ENCODE data around the gene SEMA6A. TPM values are rescaled to one million over a fixed set of nuclear protein-coding genes. Genes with fewer than 3 reads are reported as not detected.

Gene SEMA6A
- total and polyA plus RNA-seq, 4 donors, result 3.7 to 11.4 (median 5.6) TPM

DNA sequence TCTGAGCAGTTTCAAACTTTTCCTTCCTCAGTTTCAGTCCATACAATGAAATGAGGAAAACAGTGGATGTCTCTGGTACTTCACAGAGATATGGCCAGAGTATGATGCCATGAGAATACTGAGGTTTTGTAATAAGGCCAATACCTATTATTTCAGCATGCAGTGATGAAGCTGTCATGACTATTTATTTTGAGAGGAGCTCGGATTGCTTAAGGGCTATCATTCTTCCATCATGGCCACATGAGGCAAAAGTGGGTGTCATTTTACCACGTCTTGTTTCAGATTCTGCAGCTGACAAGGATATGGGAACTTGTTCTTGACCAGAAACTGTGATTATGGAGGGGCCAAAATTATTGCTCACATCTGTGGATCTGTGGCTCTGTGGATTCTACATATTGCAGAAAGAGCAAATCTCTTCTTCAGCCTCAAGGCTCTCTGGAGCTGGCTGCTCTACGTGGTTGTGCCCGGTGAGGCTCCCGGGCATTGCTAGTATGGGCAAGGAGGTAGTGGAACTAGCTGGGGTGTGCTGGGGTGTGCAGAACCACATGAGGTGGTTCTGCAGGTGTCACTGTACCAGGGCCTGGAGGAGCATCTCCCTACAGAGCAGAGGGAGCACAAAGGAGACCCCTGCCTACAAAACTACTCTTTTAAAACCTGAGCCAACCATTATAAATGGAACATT lies 180.3 kb downstream of the SEMA6A start:
- no peak for DNase-seq (ENCODE audit: low spot score)
- no peak overlapping the region for H3K27ac ChIP-seq (ENCODE audit: low read depth in 1 of 2, low read length in 2 of 2)
- TF ChIP-seq, protein P1, sequence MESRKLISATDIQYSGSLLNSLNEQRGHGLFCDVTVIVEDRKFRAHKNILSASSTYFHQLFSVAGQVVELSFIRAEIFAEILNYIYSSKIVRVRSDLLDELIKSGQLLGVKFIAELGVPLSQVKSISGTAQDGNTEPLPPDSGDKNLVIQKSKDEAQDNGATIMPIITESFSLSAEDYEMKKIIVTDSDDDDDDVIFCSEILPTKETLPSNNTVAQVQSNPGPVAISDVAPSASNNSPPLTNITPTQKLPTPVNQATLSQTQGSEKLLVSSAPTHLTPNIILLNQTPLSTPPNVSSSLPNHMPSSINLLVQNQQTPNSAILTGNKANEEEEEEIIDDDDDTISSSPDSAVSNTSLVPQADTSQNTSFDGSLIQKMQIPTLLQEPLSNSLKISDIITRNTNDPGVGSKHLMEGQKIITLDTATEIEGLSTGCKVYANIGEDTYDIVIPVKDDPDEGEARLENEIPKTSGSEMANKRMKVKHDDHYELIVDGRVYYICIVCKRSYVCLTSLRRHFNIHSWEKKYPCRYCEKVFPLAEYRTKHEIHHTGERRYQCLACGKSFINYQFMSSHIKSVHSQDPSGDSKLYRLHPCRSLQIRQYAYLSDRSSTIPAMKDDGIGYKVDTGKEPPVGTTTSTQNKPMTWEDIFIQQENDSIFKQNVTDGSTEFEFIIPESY (IDR thresholded peaks at IDR 0.05), result no peak
- TF ChIP-seq FOXA1 (IDR thresholded peaks at IDR 0.05) (no peak), RXRA (IDR thresholded peaks at IDR 0.05) (no peak), HNF4G (IDR thresholded peaks at IDR 0.05) (no peak), NR2F2 (IDR thresholded peaks at IDR 0.05) (no peak), JUND (IDR thresholded peaks at IDR 0.05) (no peak), EGR1 (IDR thresholded peaks at IDR 0.05; ENCODE audit: low read depth in 2 of 2) (no peak), RAD21 (IDR thresholded peaks at IDR 0.05) (no peak), YY1 (IDR thresholded peaks at IDR 0.05) (no peak), FOXA2 (IDR thresholded peaks at IDR 0.05) (no peak), TAF1 (conservative IDR thresholded peaks at IDR 0.05) (no peak), SP1 (IDR thresholded peaks at IDR 0.05) (no peak), HNF4A (conservative IDR thresholded peaks at IDR 0.05) (no peak)
- TF ChIP-seq, protein P2, sequence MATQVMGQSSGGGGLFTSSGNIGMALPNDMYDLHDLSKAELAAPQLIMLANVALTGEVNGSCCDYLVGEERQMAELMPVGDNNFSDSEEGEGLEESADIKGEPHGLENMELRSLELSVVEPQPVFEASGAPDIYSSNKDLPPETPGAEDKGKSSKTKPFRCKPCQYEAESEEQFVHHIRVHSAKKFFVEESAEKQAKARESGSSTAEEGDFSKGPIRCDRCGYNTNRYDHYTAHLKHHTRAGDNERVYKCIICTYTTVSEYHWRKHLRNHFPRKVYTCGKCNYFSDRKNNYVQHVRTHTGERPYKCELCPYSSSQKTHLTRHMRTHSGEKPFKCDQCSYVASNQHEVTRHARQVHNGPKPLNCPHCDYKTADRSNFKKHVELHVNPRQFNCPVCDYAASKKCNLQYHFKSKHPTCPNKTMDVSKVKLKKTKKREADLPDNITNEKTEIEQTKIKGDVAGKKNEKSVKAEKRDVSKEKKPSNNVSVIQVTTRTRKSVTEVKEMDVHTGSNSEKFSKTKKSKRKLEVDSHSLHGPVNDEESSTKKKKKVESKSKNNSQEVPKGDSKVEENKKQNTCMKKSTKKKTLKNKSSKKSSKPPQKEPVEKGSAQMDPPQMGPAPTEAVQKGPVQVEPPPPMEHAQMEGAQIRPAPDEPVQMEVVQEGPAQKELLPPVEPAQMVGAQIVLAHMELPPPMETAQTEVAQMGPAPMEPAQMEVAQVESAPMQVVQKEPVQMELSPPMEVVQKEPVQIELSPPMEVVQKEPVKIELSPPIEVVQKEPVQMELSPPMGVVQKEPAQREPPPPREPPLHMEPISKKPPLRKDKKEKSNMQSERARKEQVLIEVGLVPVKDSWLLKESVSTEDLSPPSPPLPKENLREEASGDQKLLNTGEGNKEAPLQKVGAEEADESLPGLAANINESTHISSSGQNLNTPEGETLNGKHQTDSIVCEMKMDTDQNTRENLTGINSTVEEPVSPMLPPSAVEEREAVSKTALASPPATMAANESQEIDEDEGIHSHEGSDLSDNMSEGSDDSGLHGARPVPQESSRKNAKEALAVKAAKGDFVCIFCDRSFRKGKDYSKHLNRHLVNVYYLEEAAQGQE (IDR thresholded peaks at IDR 0.05), result no peak
- TF ChIP-seq, protein P3, sequence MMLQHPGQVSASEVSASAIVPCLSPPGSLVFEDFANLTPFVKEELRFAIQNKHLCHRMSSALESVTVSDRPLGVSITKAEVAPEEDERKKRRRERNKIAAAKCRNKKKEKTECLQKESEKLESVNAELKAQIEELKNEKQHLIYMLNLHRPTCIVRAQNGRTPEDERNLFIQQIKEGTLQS (IDR thresholded peaks at IDR 0.05), result no peak
- TF ChIP-seq, protein P4, sequence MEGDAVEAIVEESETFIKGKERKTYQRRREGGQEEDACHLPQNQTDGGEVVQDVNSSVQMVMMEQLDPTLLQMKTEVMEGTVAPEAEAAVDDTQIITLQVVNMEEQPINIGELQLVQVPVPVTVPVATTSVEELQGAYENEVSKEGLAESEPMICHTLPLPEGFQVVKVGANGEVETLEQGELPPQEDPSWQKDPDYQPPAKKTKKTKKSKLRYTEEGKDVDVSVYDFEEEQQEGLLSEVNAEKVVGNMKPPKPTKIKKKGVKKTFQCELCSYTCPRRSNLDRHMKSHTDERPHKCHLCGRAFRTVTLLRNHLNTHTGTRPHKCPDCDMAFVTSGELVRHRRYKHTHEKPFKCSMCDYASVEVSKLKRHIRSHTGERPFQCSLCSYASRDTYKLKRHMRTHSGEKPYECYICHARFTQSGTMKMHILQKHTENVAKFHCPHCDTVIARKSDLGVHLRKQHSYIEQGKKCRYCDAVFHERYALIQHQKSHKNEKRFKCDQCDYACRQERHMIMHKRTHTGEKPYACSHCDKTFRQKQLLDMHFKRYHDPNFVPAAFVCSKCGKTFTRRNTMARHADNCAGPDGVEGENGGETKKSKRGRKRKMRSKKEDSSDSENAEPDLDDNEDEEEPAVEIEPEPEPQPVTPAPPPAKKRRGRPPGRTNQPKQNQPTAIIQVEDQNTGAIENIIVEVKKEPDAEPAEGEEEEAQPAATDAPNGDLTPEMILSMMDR (IDR thresholded peaks at IDR 0.05; ENCODE audit: low read depth, low read length, missing input control), result no peak
- 95% methylated on average over 5 of the region's 5 CpGs for WGBS
- no peaks in the 10 kb centered on the region for H3K36me3 ChIP-seq (ENCODE audit: control insufficient read depth in 4 of 4, insufficient read depth in 3 of 4, low read depth in 1 of 4, low read length in 3 of 4)
- peaks cover 0 to 10% (median 5%) of the 10 kb centered on the region in 4 donors for H3K4me1 ChIP-seq (ENCODE audit: control insufficient read depth in 4 of 4, insufficient read depth in 4 of 4, low read length in 3 of 4)
- H3K27me3 ChIP-seq (ENCODE audit: control insufficient read depth in 4 of 4, insufficient read depth in 4 of 4, low read length in 3 of 4), result no peaks in the 10 kb centered on the region
- no peak overlapping the region for H3K4me3 ChIP-seq (ENCODE audit: low read depth in 1 of 3, low read length in 3 of 3)
- no peak overlapping the region for H3K9ac ChIP-seq (ENCODE audit: low read depth in 1 of 2, low read length in 2 of 2)
- H3K9me3 ChIP-seq (ENCODE audit: control insufficient read depth in 4 of 4, low read length in 3 of 4), result no peaks in the 10 kb centered on the region

All from liver (tissue), 9 donors.